ENCODE measurements around the gene TMED9.

- TF ChIP-seq, protein P1, sequence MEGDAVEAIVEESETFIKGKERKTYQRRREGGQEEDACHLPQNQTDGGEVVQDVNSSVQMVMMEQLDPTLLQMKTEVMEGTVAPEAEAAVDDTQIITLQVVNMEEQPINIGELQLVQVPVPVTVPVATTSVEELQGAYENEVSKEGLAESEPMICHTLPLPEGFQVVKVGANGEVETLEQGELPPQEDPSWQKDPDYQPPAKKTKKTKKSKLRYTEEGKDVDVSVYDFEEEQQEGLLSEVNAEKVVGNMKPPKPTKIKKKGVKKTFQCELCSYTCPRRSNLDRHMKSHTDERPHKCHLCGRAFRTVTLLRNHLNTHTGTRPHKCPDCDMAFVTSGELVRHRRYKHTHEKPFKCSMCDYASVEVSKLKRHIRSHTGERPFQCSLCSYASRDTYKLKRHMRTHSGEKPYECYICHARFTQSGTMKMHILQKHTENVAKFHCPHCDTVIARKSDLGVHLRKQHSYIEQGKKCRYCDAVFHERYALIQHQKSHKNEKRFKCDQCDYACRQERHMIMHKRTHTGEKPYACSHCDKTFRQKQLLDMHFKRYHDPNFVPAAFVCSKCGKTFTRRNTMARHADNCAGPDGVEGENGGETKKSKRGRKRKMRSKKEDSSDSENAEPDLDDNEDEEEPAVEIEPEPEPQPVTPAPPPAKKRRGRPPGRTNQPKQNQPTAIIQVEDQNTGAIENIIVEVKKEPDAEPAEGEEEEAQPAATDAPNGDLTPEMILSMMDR (IDR thresholded peaks at IDR 0.05; ENCODE audit: borderline replicate concordance, extremely low read depth, low read length, poor library complexity, severe bottlenecking) = no peak
- TF ChIP-seq EZH2 (IDR thresholded peaks at IDR 0.05; ENCODE audit: borderline replicate concordance, low read depth, low read length, severe bottlenecking) = no peak
Measured at GRCh38 chr5:177611446-177612214, 19.6 kb downstream of the TMED9 start.
